ENCODE data around the gene MTUS2. TPM values are rescaled to one million over a fixed set of nuclear protein-coding genes. Genes with fewer than 3 reads are reported as not detected.

Gene MTUS2
- total RNA-seq, 4 donors from 2014 or later, result 0.26 to 0.72 (median 0.38) TPM; not detected in 1

DNA sequence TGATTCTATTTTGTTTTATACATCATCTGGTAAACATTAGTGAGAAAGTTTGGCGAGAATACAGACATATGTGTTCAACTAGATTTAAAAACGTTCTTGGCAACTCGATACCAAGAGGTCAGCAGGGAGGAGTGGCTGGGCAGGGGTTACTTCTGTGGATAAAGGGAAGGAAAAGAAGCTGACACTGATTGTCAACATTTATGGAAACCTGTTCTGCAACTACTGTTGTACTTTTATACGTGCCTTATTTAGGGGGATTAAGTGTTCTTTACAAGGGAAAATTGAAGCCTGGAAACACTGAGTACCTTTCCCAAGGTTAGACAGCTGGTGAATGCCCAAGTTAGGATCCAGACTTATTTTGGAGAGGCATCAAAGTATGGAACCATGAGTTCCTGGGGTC, 65.0 kb downstream of the MTUS2 start:
- no peaks in the 10 kb centered on the region for H3K27me3 ChIP-seq
- WGBS, result 20% methylated on average over 4 of the region's 4 CpGs
- H3K27ac ChIP-seq, result no peak overlapping the region
- no peaks in the 10 kb centered on the region for H3K4me1 ChIP-seq
- H3K4me3 ChIP-seq, result no peak overlapping the region
- no peaks in the 10 kb centered on the region for H3K36me3 ChIP-seq
- DNase-seq (ENCODE audit: low spot score in 2 of 2), result no peak
- no peaks in the 10 kb centered on the region for H3K9me3 ChIP-seq
- TF ChIP-seq POLR2AphosphoS5 (IDR thresholded peaks at IDR 0.05), result no peak
- TF ChIP-seq, protein P1, sequence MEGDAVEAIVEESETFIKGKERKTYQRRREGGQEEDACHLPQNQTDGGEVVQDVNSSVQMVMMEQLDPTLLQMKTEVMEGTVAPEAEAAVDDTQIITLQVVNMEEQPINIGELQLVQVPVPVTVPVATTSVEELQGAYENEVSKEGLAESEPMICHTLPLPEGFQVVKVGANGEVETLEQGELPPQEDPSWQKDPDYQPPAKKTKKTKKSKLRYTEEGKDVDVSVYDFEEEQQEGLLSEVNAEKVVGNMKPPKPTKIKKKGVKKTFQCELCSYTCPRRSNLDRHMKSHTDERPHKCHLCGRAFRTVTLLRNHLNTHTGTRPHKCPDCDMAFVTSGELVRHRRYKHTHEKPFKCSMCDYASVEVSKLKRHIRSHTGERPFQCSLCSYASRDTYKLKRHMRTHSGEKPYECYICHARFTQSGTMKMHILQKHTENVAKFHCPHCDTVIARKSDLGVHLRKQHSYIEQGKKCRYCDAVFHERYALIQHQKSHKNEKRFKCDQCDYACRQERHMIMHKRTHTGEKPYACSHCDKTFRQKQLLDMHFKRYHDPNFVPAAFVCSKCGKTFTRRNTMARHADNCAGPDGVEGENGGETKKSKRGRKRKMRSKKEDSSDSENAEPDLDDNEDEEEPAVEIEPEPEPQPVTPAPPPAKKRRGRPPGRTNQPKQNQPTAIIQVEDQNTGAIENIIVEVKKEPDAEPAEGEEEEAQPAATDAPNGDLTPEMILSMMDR (IDR thresholded peaks at IDR 0.05), result no peak
- TF ChIP-seq EP300 (IDR thresholded peaks at IDR 0.05), result no peak
- no peak for TF ChIP-seq POLR2A (IDR thresholded peaks at IDR 0.05)

DNA sequence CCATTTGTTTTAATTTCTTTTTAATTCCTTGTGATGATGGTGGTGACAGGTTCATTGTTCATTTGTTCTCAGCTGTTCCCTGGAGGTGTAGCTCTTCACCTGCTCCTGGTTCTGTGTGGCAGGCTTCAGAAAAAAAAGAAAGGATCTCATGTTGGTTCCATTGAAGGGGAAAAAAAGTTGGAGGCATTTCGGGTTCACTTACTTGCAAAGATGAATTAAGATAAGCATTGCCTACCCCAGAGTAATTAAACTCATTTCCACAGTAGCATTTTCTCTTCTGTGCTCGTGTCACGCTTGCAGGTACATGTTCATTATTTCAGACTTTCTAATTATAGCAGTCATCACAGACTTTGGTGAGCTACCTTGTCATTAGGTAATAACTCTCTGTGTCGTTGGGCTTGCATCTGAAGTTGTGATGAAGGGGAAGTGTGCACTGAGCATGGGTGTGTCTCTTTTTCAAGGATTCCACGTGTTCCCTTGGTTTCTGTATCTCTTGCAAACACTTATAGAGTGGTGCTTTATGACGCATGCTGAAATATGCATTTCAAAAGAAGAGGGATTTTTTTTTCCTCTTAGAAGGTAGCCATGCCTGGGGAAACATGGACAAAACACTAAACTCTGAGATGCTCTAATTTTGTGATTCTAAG, 69.1 kb downstream of the MTUS2 start:
- no peak for TF ChIP-seq POLR2A (IDR thresholded peaks at IDR 0.05)
- TF ChIP-seq EP300 (IDR thresholded peaks at IDR 0.05), result no peak
- TF ChIP-seq, protein P1 (IDR thresholded peaks at IDR 0.05), result no peak
- TF ChIP-seq POLR2AphosphoS5 (IDR thresholded peaks at IDR 0.05), result no peak
- no peak overlapping the region for H3K4me3 ChIP-seq
- H3K9me3 ChIP-seq, result no peaks in the 10 kb centered on the region
- no peaks in the 10 kb centered on the region for H3K36me3 ChIP-seq
- H3K27ac ChIP-seq, result no peak overlapping the region
- H3K4me1 ChIP-seq, result no peaks in the 10 kb centered on the region
- 46% methylated on average over 6 of the region's 6 CpGs for WGBS
- H3K27me3 ChIP-seq, result no peaks in the 10 kb centered on the region
- DNase-seq (ENCODE audit: low spot score in 2 of 2), result no peak

GRCh38 chr13:28890712-28891111, 70.6 kb downstream of the MTUS2 start:
- Histone ChIP-seq H3K9me3 (no peaks in the 10 kb centered on the region), H3K36me3 (no peaks in the 10 kb centered on the region), H3K27ac (no peak overlapping the region), H3K27me3 (no peaks in the 10 kb centered on the region), H3K4me1 (no peaks in the 10 kb centered on the region), H3K4me3 (no peak overlapping the region)
- TF ChIP-seq, protein P1 (IDR thresholded peaks at IDR 0.05), result no peak
- TF ChIP-seq POLR2AphosphoS5 (IDR thresholded peaks at IDR 0.05) (no peak), POLR2A (IDR thresholded peaks at IDR 0.05) (no peak), EP300 (IDR thresholded peaks at IDR 0.05) (no peak)
- no peak for DNase-seq (ENCODE audit: low spot score in 2 of 2)
- 38% methylated on average over 3 of the region's 3 CpGs for WGBS

GRCh38 chr13:28918030-28918429, 97.9 kb downstream of the MTUS2 start:
- H3K9me3 ChIP-seq, result peaks cover 33% of the 10 kb centered on the region
- H3K36me3 ChIP-seq, result no peaks in the 10 kb centered on the region
- TF ChIP-seq, protein P1 (IDR thresholded peaks at IDR 0.05), result no peak
- TF ChIP-seq POLR2AphosphoS5 (IDR thresholded peaks at IDR 0.05) (no peak), POLR2A (IDR thresholded peaks at IDR 0.05) (no peak), EP300 (IDR thresholded peaks at IDR 0.05) (no peak)
- no peak overlapping the region for H3K27ac ChIP-seq
- 85% methylated on average over 2 of the region's 2 CpGs for WGBS
- H3K4me3 ChIP-seq, result no peak overlapping the region
- DNase-seq (ENCODE audit: low spot score in 2 of 2), result no peak
- H3K27me3 ChIP-seq, result no peaks in the 10 kb centered on the region
- no peaks in the 10 kb centered on the region for H3K4me1 ChIP-seq

GRCh38 chr13:28922341-28922740, 102.2 kb downstream of the MTUS2 start:
- H3K36me3 ChIP-seq, result no peaks in the 10 kb centered on the region
- no peaks in the 10 kb centered on the region for H3K27me3 ChIP-seq
- no peaks in the 10 kb centered on the region for H3K4me1 ChIP-seq
- no peak for DNase-seq (ENCODE audit: low spot score in 2 of 2)
- H3K4me3 ChIP-seq, result no peak overlapping the region
- no peak overlapping the region for H3K27ac ChIP-seq
- TF ChIP-seq POLR2AphosphoS5 (IDR thresholded peaks at IDR 0.05) (no peak), POLR2A (IDR thresholded peaks at IDR 0.05) (no peak), EP300 (IDR thresholded peaks at IDR 0.05) (no peak)
- TF ChIP-seq, protein P1 (IDR thresholded peaks at IDR 0.05), result no peak
- peaks cover 20% of the 10 kb centered on the region for H3K9me3 ChIP-seq
- WGBS, result 60% methylated on average over 6 of the region's 6 CpGs

Data from suprapubic skin (tissue), 4 donors.